OCI-LY1 (cell line): ENCODE measurements around the gene AAMDC.

ENCODE experiments used
- CTCF ChIP-seq: fragments of 200-600 bp; sonication (generic), shearing (Covaris generic); IDR thresholded peaks from 2 replicates; pipeline ENCODE4 v1.5.1; 2017; ENCODE audit warnings: mild to moderate bottlenecking, antibody characterized with exemption, low read length, moderate library complexity, mixed read lengths
- EZH2 ChIP-seq: fragments of 200-600 bp; sonication (generic), shearing (Covaris generic); IDR thresholded peaks from 2 replicates; pipeline ENCODE4 v1.8.0; 2017; ENCODE audit warnings: borderline replicate concordance, mixed run types, mild to moderate bottlenecking, antibody characterized with exemption, low read length, moderate library complexity, mixed read lengths

GRCh38 chr11:77789061-77789730 is 31.7 kb upstream of the AAMDC start:
- no peak for TF ChIP-seq CTCF
- TF ChIP-seq EZH2: no peak
